Effector memory CD8-positive, alpha-beta T cell (primary cell): ENCODE measurements around the gene BACH1.
"Not testable (repeated sequence)": the region's sequence is repeated elsewhere in the genome, so short reads cannot be mapped to it uniquely, and the experiment has no call there.

Source experiments
- ATAC-seq: fragments of 150-1000 bp; cut with Tn5 transposase; replicated peaks from 2 replicates; pipeline ENCODE4 v1.10.0; 2021; ENCODE audit warnings: mild to moderate bottlenecking, moderate library complexity
- DNase-seq, 3 experiments: peaks; one replicate each; pipeline ENCODE4 v3.0.0; 2021
- H3K27ac Mint-ChIP-seq, 2 donors: one replicate each; pipeline ENCODE4 v1.8.0; 2022; ENCODE audit warnings: mild to moderate bottlenecking in 2 of 2, mixed read lengths in 2 of 2, moderate library complexity in 2 of 2
- H3K27me3 Mint-ChIP-seq, 2 donors: one replicate each; pipeline ENCODE4 v1.8.0; 2022; ENCODE audit warnings: mixed read lengths in 2 of 2
- H3K36me3 Mint-ChIP-seq: one replicate; pipeline ENCODE4 v1.8.0; 2022; ENCODE audit warnings: mild to moderate bottlenecking, moderate library complexity, mixed read lengths; ENCODE audit not compliant: insufficient read depth
- H3K4me1 Mint-ChIP-seq, 2 donors: one replicate each; pipeline ENCODE4 v1.8.0; 2022; ENCODE audit warnings: low read depth in 2 of 2, mixed read lengths in 2 of 2
- H3K4me3 Mint-ChIP-seq, 2 donors: one replicate each; pipeline ENCODE4 v1.8.0; 2022; ENCODE audit warnings: mild to moderate bottlenecking in 2 of 2, mixed read lengths in 2 of 2, moderate library complexity in 2 of 2
- H3K9me3 Mint-ChIP-seq, 2 donors: one replicate each; pipeline ENCODE4 v1.8.0; 2022; ENCODE audit warnings: mixed read lengths in 2 of 2

Gene BACH1

GRCh38 chr21:29349702-29350101 is 51.0 kb downstream of the BACH1 start:
- H3K27me3 Mint-ChIP-seq, result no peaks in the 10 kb centered on the region

GRCh38 chr21:29350246-29350779 is 51.6 kb downstream of the BACH1 start:
- Mint-ChIP-seq H3K27me3 (no peaks in the 10 kb centered on the region), H3K4me3 (no peak overlapping the region), H3K27ac (no peak overlapping the region), H3K36me3 (peaks cover 2% of the 10 kb centered on the region), H3K4me1 (peaks cover 2 to 6% of the 10 kb centered on the region in 2 donors), H3K9me3 (peaks cover 9 to 11% of the 10 kb centered on the region in 2 donors)
- DNase-seq, result no peak
- ATAC-seq, result no peak

More at GRCh38 chr21:29349702-29350101, 51.0 kb downstream of the BACH1 start:
- H3K4me1 Mint-ChIP-seq, result peaks cover 2 to 6% of the 10 kb centered on the region in 2 donors
- peaks cover 6 to 10% of the 10 kb centered on the region in 2 donors for H3K9me3 Mint-ChIP-seq
- H3K36me3 Mint-ChIP-seq, result peaks cover 2% of the 10 kb centered on the region
- H3K4me3 Mint-ChIP-seq, result no peak overlapping the region
- no peak overlapping the region for H3K27ac Mint-ChIP-seq
- DNase-seq (no peak), ATAC-seq (no peak)

GRCh38 chr21:29351691-29352090 is 53.0 kb downstream of the BACH1 start:
- Mint-ChIP-seq H3K4me1 (peaks cover 2 to 6% of the 10 kb centered on the region in 2 donors), H3K27ac (no peak overlapping the region), H3K4me3 (no peak overlapping the region), H3K9me3 (peaks cover 9 to 11% of the 10 kb centered on the region in 2 donors), H3K36me3 (peaks cover 2% of the 10 kb centered on the region), H3K27me3 (no peaks in the 10 kb centered on the region)
- DNase-seq (no peak), ATAC-seq (no peak)

GRCh38 chr21:29355043-29355710 is 56.5 kb downstream of the BACH1 start:
- not testable (repeated sequence) for ATAC-seq, H3K27me3 Mint-ChIP-seq

GRCh38 chr21:29356291-29356690 is 57.6 kb downstream of the BACH1 start:
- H3K36me3 Mint-ChIP-seq, H3K4me1 Mint-ChIP-seq, ATAC-seq, DNase-seq, H3K27ac Mint-ChIP-seq, H3K4me3 Mint-ChIP-seq, H3K27me3 Mint-ChIP-seq: not testable (repeated sequence)
- H3K9me3 Mint-ChIP-seq, result peaks cover 9 to 11% of the 10 kb centered on the region in 2 donors

More at GRCh38 chr21:29355043-29355710, 56.5 kb downstream of the BACH1 start:
- H3K27ac Mint-ChIP-seq, DNase-seq, H3K4me1 Mint-ChIP-seq, H3K4me3 Mint-ChIP-seq, H3K36me3 Mint-ChIP-seq: not testable (repeated sequence)
- H3K9me3 Mint-ChIP-seq, result peaks cover 9 to 11% of the 10 kb centered on the region in 2 donors

- not testable (repeated sequence) for DNase-seq, H3K27ac Mint-ChIP-seq, H3K4me3 Mint-ChIP-seq, H3K4me1 Mint-ChIP-seq, ATAC-seq, H3K36me3 Mint-ChIP-seq, H3K27me3 Mint-ChIP-seq
- peaks cover 9 to 11% of the 10 kb centered on the region in 2 donors for H3K9me3 Mint-ChIP-seq
These were observed 58.1 kb downstream of the BACH1 start for GRCh38 chr21:29356810-29357209.

- no peak overlapping the region for H3K27ac Mint-ChIP-seq
- ATAC-seq (no peak), DNase-seq (no peak)
- no peak overlapping the region for H3K4me3 Mint-ChIP-seq
- H3K27me3 Mint-ChIP-seq, result no peaks in the 10 kb centered on the region
- H3K9me3 Mint-ChIP-seq, result peaks cover under 1 to 3% of the 10 kb centered on the region in 2 donors
- H3K4me1 Mint-ChIP-seq, result peaks cover 3 to 4% of the 10 kb centered on the region in 2 donors
- H3K36me3 Mint-ChIP-seq, result no peaks in the 10 kb centered on the region
These were observed 61.0 kb downstream of the BACH1 start for GRCh38 chr21:29359718-29360117.

- H3K4me3 Mint-ChIP-seq, result no peak overlapping the region
- H3K27ac Mint-ChIP-seq, result no peak overlapping the region
- peaks cover 3 to 4% of the 10 kb centered on the region in 2 donors for H3K4me1 Mint-ChIP-seq
- DNase-seq (no peak), ATAC-seq (no peak)
- H3K36me3 Mint-ChIP-seq, result peaks cover 3% of the 10 kb centered on the region
- H3K9me3 Mint-ChIP-seq, result no peaks in the 10 kb centered on the region
- H3K27me3 Mint-ChIP-seq, result no peaks in the 10 kb centered on the region
These were observed 62.4 kb downstream of the BACH1 start for GRCh38 chr21:29360799-29361765.

- no peak overlapping the region for H3K27ac Mint-ChIP-seq
- H3K4me1 Mint-ChIP-seq, result peaks cover 3 to 4% of the 10 kb centered on the region in 2 donors
- no peaks in the 10 kb centered on the region for H3K27me3 Mint-ChIP-seq
- H3K4me3 Mint-ChIP-seq, result no peak overlapping the region
- H3K36me3 Mint-ChIP-seq, result peaks cover 3% of the 10 kb centered on the region
- ATAC-seq (no peak), DNase-seq (no peak)
- no peaks in the 10 kb centered on the region for H3K9me3 Mint-ChIP-seq
These were observed 64.0 kb downstream of the BACH1 start for GRCh38 chr21:29362758-29363157.

GRCh38 chr21:29365661-29366265 is 67.0 kb downstream of the BACH1 start:
- Mint-ChIP-seq H3K4me1 (no peaks in the 10 kb centered on the region), H3K27ac (no peak overlapping the region), H3K9me3 (no peaks in the 10 kb centered on the region), H3K4me3 (no peak overlapping the region), H3K36me3 (peaks cover 3% of the 10 kb centered on the region), H3K27me3 (no peaks in the 10 kb centered on the region)
- ATAC-seq, result no peak
- DNase-seq, result no peak

- no peaks in the 10 kb centered on the region for H3K27me3 Mint-ChIP-seq
- no peak overlapping the region for H3K27ac Mint-ChIP-seq
These were observed 67.8 kb downstream of the BACH1 start for GRCh38 chr21:29366532-29366931.

GRCh38 chr21:29367335-29367734 is 68.6 kb downstream of the BACH1 start:
- Mint-ChIP-seq H3K27ac (no peak overlapping the region), H3K9me3 (no peaks in the 10 kb centered on the region), H3K4me1 (no peaks in the 10 kb centered on the region), H3K4me3 (no peak overlapping the region), H3K27me3 (no peaks in the 10 kb centered on the region), H3K36me3 (peaks cover 3% of the 10 kb centered on the region)
- DNase-seq, result no peak
- ATAC-seq, result no peak

More at GRCh38 chr21:29366532-29366931, 67.8 kb downstream of the BACH1 start:
- Mint-ChIP-seq H3K4me1 (no peaks in the 10 kb centered on the region), H3K4me3 (no peak overlapping the region), H3K36me3 (peaks cover 3% of the 10 kb centered on the region), H3K9me3 (no peaks in the 10 kb centered on the region)
- DNase-seq, result no peak
- ATAC-seq, result no peak

- Mint-ChIP-seq H3K4me3 (no peak overlapping the region), H3K27me3 (no peaks in the 10 kb centered on the region), H3K36me3 (peaks cover 3% of the 10 kb centered on the region), H3K27ac (no peak overlapping the region), H3K4me1 (no peaks in the 10 kb centered on the region), H3K9me3 (no peaks in the 10 kb centered on the region)
- ATAC-seq, result no peak
- no peak for DNase-seq
These were observed 70.2 kb downstream of the BACH1 start for GRCh38 chr21:29368906-29369305.
